ENCODE data around the gene SLC12A5.

SLC12A5 gene

DNA sequence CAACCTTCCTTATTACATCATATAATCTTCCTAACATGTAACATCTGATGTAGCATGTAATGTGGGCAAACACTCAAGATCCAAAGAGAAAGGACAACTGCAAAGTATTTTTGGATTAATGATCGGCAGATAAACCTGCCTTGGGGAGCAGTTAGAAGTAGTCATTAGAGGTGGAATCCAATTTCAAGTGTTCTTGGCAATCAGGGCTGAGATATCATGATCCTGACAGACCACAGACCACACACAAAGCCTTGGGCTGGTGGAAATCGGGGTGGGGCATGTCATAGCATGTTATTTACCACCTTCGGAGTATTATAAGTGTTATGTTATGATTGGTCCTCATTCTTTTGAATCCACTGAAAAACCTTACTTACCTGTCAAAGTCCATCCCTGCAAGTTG lies 44.4 kb downstream of the SLC12A5 start:
- no peak for DNase-seq (ENCODE audit: low read depth)
- TF ChIP-seq, protein P1, sequence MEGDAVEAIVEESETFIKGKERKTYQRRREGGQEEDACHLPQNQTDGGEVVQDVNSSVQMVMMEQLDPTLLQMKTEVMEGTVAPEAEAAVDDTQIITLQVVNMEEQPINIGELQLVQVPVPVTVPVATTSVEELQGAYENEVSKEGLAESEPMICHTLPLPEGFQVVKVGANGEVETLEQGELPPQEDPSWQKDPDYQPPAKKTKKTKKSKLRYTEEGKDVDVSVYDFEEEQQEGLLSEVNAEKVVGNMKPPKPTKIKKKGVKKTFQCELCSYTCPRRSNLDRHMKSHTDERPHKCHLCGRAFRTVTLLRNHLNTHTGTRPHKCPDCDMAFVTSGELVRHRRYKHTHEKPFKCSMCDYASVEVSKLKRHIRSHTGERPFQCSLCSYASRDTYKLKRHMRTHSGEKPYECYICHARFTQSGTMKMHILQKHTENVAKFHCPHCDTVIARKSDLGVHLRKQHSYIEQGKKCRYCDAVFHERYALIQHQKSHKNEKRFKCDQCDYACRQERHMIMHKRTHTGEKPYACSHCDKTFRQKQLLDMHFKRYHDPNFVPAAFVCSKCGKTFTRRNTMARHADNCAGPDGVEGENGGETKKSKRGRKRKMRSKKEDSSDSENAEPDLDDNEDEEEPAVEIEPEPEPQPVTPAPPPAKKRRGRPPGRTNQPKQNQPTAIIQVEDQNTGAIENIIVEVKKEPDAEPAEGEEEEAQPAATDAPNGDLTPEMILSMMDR (IDR thresholded peaks at IDR 0.05; ENCODE audit: insufficient read depth, low read depth, low read length, missing control alignments), result no peak

DNA sequence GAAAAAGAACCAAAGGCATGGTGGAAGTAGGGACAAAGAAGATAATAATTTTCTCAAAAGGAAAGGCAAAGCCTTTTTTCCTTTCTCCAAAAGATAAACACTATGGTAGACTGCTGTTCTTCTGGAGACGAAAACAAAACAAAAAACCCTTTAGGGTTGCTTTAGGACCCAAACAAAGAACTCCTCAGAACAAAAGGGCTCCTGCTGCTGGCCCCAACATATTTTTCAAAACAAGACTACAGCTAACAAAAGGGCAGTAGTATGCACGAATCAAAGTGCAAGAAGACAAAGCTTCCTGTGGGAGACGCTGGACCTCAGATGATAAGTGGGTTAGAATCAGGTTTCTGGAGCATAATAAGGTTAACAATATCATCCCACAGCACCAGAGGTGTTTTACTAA lies 45.0 kb downstream of the SLC12A5 start:
- DNase-seq (ENCODE audit: low read depth), result no peak
- TF ChIP-seq, protein P1 (IDR thresholded peaks at IDR 0.05; ENCODE audit: insufficient read depth, low read depth, low read length, missing control alignments), result no peak
- no peak overlapping the region for H3K4me3 ChIP-seq (ENCODE audit: low read depth, low read length)

More for the DNA sequence above, 44.4 kb downstream of the SLC12A5 start:
- no peak overlapping the region for H3K4me3 ChIP-seq (ENCODE audit: low read depth, low read length)

- TF ChIP-seq, protein P1 (IDR thresholded peaks at IDR 0.05; ENCODE audit: insufficient read depth, low read depth, low read length, missing control alignments), result no peak
- no peak for DNase-seq (ENCODE audit: low read depth)
- H3K4me3 ChIP-seq (ENCODE audit: low read depth, low read length), result no peak overlapping the region
These were observed 47.8 kb downstream of the SLC12A5 start for GRCh38 chr20:46076806-46077205.

GRCh38 chr20:46077642-46078305 lies 48.8 kb downstream of the SLC12A5 start:
- no peak overlapping the region for H3K4me3 ChIP-seq (ENCODE audit: low read depth, low read length)
- TF ChIP-seq, protein P1 (IDR thresholded peaks at IDR 0.05; ENCODE audit: insufficient read depth, low read depth, low read length, missing control alignments), result no peak
- DNase-seq (ENCODE audit: low read depth), result no peak

DNA sequence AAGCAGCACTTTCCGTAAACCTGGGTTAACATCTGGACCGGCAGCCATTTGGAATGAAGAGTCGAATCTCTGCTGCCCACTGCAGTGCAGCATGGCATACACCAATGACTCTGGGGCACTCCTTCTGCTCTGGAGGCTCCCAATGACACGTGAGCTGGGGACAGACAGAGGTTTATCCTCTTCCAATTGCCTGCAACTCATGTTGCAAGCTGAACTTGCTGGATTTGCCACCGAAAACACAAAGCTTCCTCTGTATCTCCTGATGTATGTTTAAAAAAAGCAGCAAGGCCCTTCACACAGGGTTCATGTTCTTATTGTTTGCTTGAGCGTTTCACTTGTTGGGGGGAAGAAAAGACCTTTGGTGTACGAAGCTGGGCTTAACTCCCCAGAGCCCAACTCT lies 49.9 kb downstream of the SLC12A5 start:
- TF ChIP-seq, protein P1 (IDR thresholded peaks at IDR 0.05; ENCODE audit: insufficient read depth, low read depth, low read length, missing control alignments), result no peak
- no peak for DNase-seq (ENCODE audit: low read depth)
- no peak overlapping the region for H3K4me3 ChIP-seq (ENCODE audit: low read depth, low read length)

GRCh38 chr20:46081074-46081473 lies 52.1 kb downstream of the SLC12A5 start:
- H3K4me3 ChIP-seq (ENCODE audit: low read depth, low read length), result no peak overlapping the region
- no peak for DNase-seq (ENCODE audit: low read depth)
- TF ChIP-seq, protein P1 (IDR thresholded peaks at IDR 0.05; ENCODE audit: insufficient read depth, low read depth, low read length, missing control alignments), result no peak

DNA sequence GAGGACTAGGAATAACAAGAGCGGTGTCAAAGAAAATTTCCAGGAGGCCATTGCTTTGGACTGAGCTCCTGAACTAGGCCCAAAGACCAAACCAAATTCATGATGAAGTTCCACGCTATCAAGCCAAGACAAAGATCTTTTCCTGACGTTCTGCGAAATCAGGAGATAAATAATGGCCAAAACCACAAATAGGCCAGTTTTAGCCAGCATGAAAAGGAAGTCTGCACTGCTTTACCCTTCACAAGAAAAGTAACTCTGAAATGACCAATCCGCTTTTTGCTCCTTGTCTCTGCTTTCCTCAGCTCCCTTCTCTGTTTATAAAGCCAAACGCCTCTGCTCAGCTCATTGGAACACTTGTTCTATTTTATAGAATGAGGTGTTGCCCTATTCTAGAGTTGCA lies 54.1 kb downstream of the SLC12A5 start:
- TF ChIP-seq, protein P1 (IDR thresholded peaks at IDR 0.05; ENCODE audit: insufficient read depth, low read depth, low read length, missing control alignments), result no peak
- DNase-seq (ENCODE audit: low read depth), result no peak
- H3K4me3 ChIP-seq (ENCODE audit: low read depth, low read length), result no peak overlapping the region
